Measurements from ENCODE around the gene CHST11. TPM values are rescaled to one million over a fixed set of nuclear protein-coding genes. Genes with fewer than 3 reads are reported as not detected.

The CHST11 gene
- polyA plus RNA-seq, 1 donor (not counting 4 experiments of a cell fraction or from before 2014, with no cell fraction given) = 11.9 TPM

DNA sequence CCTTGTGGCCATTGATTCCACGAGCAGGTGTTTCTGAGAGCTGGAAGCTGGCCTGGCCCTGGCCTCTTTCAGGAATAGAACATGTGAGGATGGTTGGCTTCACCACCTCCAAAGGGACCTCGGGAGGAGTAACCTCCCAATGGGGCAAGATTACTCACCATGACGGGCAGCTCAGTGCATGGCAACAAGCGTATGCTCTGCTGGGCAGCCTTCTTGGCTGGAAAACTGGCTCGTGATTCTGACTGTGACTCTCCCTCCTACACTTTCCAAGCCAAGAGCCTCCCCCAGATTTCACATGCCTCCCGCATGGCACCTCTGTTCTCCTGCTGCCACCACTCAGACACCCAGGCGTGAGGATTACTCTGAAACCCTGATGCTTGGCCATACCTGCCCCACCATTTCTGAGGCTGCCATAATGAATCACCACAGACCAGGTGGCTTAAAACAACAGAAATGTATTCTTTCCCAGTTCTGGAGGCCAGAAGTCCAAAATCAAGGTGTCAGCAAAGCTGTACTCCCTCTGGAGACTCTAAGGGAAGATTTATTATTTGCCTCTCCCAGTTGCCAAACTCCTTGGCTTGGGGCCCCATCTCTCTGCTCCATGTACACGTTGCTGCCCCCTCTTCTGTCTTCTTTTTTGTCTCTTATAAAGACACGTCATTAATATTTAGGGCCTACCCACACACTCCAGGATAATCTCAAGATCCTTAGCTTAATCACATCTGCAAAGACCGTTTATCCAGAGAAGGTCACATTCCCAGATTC, 215.9 kb downstream of the CHST11 start:
- Histone ChIP-seq H4K20me1 (ENCODE audit: control insufficient read depth, extremely low read depth, insufficient read depth, low read length) (no peaks in the 10 kb centered on the region), H3K9me1 (ENCODE audit: control insufficient read depth, extremely low read depth, insufficient read depth, low read length) (no peaks in the 10 kb centered on the region)

DNA sequence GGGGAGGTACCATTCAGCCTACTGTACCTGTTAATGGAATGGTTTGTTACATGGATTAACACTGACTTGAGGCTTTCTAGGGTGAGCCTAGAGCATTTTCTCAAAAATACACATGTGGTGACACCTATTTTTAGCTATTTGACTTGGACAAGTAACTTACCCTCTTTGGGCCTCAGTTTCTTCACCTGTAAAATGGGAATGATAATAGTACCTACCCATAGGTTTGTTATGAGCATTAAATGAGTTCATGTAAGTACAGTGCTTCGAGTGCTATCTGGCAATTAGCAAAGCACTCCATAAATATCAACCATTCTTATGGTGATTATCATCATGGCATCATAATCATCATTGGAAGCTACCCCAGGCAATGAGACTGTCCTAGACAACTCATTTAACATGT, 216.5 kb downstream of the CHST11 start:
- dilution Hi-C loops (cut with MboI; ENCODE audit: extremely low pct_ligation_motif_present, low sequenced_read_pairs) = no loop called here
- DNase-seq (ENCODE audit: low read depth, low spot score) (no peak), FAIRE-seq (no peak)
- no peaks in the 10 kb centered on the region for H3K9me1 ChIP-seq (ENCODE audit: control insufficient read depth, extremely low read depth, insufficient read depth, low read length)
- no peak overlapping the region for H3K9ac ChIP-seq (ENCODE audit: control insufficient read depth, extremely low read depth, insufficient read depth, low read length)
- H3K4me3 ChIP-seq (ENCODE audit: control insufficient read depth in 2 of 3, extremely low read depth in 1 of 3, insufficient read depth in 2 of 3, low read depth in 1 of 3, low read length in 3 of 3) = no peak overlapping the region
- no peaks in the 10 kb centered on the region for H4K20me1 ChIP-seq (ENCODE audit: control insufficient read depth, extremely low read depth, insufficient read depth, low read length)
- peaks cover 59% of the 10 kb centered on the region for H3K4me1 ChIP-seq (ENCODE audit: control insufficient read depth, extremely low read depth, insufficient read depth, low read length)
- no peak overlapping the region for H3K4me2 ChIP-seq (ENCODE audit: control insufficient read depth, extremely low read depth, insufficient read depth, low read depth, low read length)
- H3K9me3 ChIP-seq (ENCODE audit: control insufficient read depth, low read depth, low read length) = no peaks in the 10 kb centered on the region
- H3K36me3 ChIP-seq (ENCODE audit: control insufficient read depth in 2 of 2, extremely low read depth in 1 of 2, insufficient read depth in 2 of 2, low read length in 2 of 2) = no peaks in the 10 kb centered on the region
- H2AFZ ChIP-seq (ENCODE audit: control insufficient read depth, low read length) = no peak overlapping the region
- TF ChIP-seq, protein P1, sequence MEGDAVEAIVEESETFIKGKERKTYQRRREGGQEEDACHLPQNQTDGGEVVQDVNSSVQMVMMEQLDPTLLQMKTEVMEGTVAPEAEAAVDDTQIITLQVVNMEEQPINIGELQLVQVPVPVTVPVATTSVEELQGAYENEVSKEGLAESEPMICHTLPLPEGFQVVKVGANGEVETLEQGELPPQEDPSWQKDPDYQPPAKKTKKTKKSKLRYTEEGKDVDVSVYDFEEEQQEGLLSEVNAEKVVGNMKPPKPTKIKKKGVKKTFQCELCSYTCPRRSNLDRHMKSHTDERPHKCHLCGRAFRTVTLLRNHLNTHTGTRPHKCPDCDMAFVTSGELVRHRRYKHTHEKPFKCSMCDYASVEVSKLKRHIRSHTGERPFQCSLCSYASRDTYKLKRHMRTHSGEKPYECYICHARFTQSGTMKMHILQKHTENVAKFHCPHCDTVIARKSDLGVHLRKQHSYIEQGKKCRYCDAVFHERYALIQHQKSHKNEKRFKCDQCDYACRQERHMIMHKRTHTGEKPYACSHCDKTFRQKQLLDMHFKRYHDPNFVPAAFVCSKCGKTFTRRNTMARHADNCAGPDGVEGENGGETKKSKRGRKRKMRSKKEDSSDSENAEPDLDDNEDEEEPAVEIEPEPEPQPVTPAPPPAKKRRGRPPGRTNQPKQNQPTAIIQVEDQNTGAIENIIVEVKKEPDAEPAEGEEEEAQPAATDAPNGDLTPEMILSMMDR (optimal IDR thresholded peaks at IDR 0.05 in 1 of 3, IDR thresholded peaks at IDR 0.05 in 1 of 3, conservative IDR thresholded peaks at IDR 0.05 in 1 of 3; ENCODE audit: extremely low read depth in 1 of 3, insufficient read depth in 2 of 3, low read length in 3 of 3) = no peak
- no peak for TF ChIP-seq EZH2 (IDR thresholded peaks at IDR 0.05; ENCODE audit: low read length)
- H3K79me2 ChIP-seq (ENCODE audit: control insufficient read depth, insufficient read depth, low read length) = peaks cover 3% of the 10 kb centered on the region
- H3K27me3 ChIP-seq (ENCODE audit: control insufficient read depth, extremely low read depth, insufficient read depth, low read length) = no peaks in the 10 kb centered on the region
- no peak overlapping the region for H3K27ac ChIP-seq (ENCODE audit: control insufficient read depth, insufficient read depth, low read length)

More for the DNA sequence above, 215.9 kb downstream of the CHST11 start:
- Histone ChIP-seq H3K4me3 (ENCODE audit: control insufficient read depth in 2 of 3, extremely low read depth in 1 of 3, insufficient read depth in 2 of 3, low read depth in 1 of 3, low read length in 3 of 3) (no peak overlapping the region), H3K36me3 (ENCODE audit: control insufficient read depth in 2 of 2, extremely low read depth in 1 of 2, insufficient read depth in 2 of 2, low read length in 2 of 2) (no peaks in the 10 kb centered on the region), H3K27ac (ENCODE audit: control insufficient read depth, insufficient read depth, low read length) (no peak overlapping the region), H3K4me1 (ENCODE audit: control insufficient read depth, extremely low read depth, insufficient read depth, low read length) (peaks cover 55% of the 10 kb centered on the region), H3K4me2 (ENCODE audit: control insufficient read depth, extremely low read depth, insufficient read depth, low read depth, low read length) (no peak overlapping the region), H3K9ac (ENCODE audit: control insufficient read depth, extremely low read depth, insufficient read depth, low read length) (no peak overlapping the region), H3K27me3 (ENCODE audit: control insufficient read depth, extremely low read depth, insufficient read depth, low read length) (no peaks in the 10 kb centered on the region), H2AFZ (ENCODE audit: control insufficient read depth, low read length) (no peak overlapping the region), H3K9me3 (ENCODE audit: control insufficient read depth, low read depth, low read length) (no peaks in the 10 kb centered on the region), H3K79me2 (ENCODE audit: control insufficient read depth, insufficient read depth, low read length) (peaks cover 3% of the 10 kb centered on the region)
- DNase-seq (ENCODE audit: low read depth, low spot score) = no peak
- no peak for FAIRE-seq
- dilution Hi-C loops (cut with MboI; ENCODE audit: extremely low pct_ligation_motif_present, low sequenced_read_pairs) = no loop called here
- TF ChIP-seq, protein P1 (optimal IDR thresholded peaks at IDR 0.05 in 1 of 3, IDR thresholded peaks at IDR 0.05 in 1 of 3, conservative IDR thresholded peaks at IDR 0.05 in 1 of 3; ENCODE audit: extremely low read depth in 1 of 3, insufficient read depth in 2 of 3, low read length in 3 of 3) = no peak
- no peak for TF ChIP-seq EZH2 (IDR thresholded peaks at IDR 0.05; ENCODE audit: low read length)
